NCI-H524 treated with DMSO at 0.1 percent for 48 hours (cell line): Measurements from ENCODE around the gene LRBA.
"Not testable (repeated sequence)": the region's sequence is repeated elsewhere in the genome, so short reads cannot be mapped to it uniquely, and the experiment has no call there.

Experiments used
- DNase-seq: peaks from one replicate; lab custom pipeline; 2025; lab: John Stamatoyannopoulos, UW

The LRBA gene

DNA sequence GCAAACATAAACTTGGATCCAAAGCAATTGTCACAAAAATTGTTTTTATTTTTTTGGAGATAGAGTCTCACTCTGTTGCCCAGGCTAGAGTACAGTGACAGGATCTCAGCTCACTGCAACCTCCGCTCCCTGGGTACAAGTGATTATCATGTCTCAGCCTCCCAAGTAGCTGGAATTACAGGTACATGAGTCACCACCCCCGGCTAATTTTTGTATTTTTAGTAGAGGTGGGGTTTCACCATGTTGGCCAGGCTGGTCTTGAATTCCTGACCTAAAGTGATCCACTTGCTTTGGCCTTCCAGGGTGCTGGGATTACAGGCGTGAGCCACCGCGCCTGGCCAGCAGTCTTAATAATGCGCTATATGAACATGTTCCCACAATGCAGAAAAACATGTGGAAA lies 272.2 kb downstream of the LRBA start:
- DNase-seq, result not testable (repeated sequence)

GRCh38 chr4:150739591-150739990 lies 275.5 kb downstream of the LRBA start:
- no peak for DNase-seq

- no peak for DNase-seq
Observed at GRCh38 chr4:150725957-150726523, 289.0 kb downstream of the LRBA start.

- DNase-seq, result no peak
Observed at GRCh38 chr4:150723727-150724411, 291.2 kb downstream of the LRBA start.

- DNase-seq, result no peak
Observed at GRCh38 chr4:150722908-150723362, 292.1 kb downstream of the LRBA start.

- DNase-seq, result no peak
Observed at GRCh38 chr4:150720973-150721518, 294.0 kb downstream of the LRBA start.

- no peak for DNase-seq
Observed at GRCh38 chr4:150717952-150718351, 297.1 kb downstream of the LRBA start.

- no peak for DNase-seq
Observed at GRCh38 chr4:150714462-150715438, 300.3 kb downstream of the LRBA start.

GRCh38 chr4:150713251-150713650 lies 301.8 kb downstream of the LRBA start:
- no peak for DNase-seq

DNA sequence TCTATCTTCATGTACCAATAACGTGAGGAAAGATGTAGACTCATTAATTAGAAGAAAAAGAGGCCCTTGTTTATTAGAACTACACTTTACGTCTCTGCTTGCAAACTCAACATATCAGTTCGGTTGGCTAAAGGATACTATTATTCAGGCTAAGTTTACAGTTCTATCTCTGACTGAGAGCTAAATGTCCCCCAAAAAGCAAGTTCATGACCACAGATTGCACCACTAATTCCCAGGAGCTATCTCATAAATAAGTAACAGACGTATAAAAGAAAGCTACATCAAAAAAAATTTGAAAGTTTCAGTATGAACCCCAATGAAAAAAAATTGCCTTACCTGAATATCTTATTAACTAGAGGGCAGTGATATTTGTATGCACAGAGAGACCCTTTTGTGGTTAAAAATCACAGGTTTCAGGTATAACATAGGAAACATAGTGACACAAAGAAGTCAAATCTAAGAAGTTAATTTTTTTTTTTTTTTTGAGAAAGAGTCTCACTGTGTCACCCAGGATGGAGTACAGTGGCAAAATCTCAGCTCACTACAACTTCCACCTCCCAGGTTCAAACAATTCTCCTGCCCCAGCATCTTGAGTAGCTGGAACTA lies 304.2 kb downstream of the LRBA start:
- DNase-seq, result no peak

DNA sequence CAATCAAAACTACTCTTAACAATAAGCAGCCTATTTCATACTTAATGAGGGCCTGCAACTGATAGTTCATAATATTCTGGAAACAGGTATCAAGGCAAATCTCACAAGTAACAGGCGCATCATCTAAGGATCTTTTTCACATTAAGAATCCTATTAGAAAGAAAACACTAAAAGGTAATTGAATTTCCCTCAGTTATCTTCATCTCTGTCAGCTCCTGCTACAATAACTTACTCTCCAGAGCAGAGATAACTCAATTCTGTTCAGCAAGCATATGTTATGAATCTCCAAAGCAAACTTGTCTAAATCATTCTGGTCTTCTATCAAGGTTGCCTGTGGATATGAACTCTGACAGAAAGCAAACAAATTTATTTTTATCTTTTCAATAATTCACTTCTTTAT lies 307.1 kb downstream of the LRBA start:
- no peak for DNase-seq

DNA sequence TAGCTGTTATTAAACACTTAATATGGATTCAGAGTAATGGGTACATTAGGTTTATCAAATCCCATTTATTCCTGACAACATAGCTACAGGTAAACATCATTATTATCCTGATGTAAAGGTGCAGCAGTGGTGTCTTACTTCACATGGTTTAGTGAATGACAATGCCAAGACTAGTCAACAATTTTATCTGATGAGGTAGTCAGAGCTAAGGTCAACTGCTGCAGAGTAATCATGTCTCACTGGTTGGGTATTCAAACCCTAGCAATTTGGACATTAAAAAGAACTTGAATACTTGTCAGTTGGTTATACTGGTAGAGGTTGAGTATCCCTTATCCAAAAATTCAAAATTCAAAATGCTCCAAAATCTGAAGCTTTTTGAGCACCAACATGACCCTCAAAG lies 315.5 kb downstream of the LRBA start:
- no peak for DNase-seq

DNA sequence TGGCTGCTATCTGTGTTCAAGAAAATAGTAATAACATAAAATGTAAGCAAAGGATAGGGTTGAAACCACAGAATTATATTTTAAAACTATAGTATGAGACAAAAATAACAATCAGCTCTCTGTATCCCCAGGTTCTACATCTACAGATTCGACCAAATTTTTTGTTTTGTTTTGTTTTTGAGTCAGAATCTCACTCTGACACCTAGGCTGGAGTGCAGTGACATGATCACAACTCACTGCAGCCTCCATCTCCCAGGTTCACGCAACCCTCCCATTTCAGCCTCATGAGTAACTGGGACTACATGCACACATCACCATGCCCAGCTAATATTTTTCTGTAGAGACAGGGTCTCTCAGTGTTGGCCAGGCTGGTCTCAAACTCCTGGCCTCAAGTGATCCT lies 319.9 kb downstream of the LRBA start:
- DNase-seq, result no peak

DNA sequence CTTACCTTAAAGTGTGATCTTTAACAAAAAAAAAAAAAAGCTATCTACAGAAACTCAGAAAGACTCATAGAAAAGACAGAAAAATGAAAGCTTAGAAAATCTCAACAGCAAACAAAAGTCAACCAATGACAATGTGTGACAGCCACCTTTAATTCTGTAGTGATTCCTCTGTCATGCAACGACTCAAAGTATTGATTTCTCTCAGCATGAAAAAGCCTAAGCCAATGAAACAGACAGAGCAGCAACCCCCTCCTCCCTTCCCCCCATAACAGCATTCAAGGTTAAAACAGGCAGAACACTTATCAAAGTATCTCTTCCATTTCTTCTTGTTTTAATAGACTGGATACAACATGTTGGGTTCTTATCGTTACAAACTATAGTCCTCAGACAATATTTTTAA lies 320.6 kb downstream of the LRBA start:
- DNase-seq, result no peak

GRCh38 chr4:150683775-150684350 lies 331.2 kb downstream of the LRBA start:
- no peak for DNase-seq

DNA sequence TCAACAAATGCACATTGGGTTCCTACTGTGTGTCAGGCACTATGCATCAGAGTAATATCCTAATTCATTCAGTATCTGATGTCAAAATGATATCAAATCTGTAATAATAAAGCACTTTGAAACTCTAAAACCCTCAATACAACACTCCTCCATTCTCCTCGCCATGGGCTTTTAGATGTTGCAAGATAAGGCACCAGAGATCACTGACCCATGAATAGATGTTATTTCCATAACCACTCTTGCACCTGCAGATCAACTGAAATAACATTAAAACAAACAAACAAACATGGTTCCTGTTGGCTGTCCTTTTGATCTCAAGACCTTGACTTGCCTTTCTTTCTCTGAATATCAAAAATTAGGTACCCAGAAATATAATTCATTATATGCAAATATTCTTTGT lies 333.0 kb downstream of the LRBA start:
- no peak for DNase-seq

DNA sequence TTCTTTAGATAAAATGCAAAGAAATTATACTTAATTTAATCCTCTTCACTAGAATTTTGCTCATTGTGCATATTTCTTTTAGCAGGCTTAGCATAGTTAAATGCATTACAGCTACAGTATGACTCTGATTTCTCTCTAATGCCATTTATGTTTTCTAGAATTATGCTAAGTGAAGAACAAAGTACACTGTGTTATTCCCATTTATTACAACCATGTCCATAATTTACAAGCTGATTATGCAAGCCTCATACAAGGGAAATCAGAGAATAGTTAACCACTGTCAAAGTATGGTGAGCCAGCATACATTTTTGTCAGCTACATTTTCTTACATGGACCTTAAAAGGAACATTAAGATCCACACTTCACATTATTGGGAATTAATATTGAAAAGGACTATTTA lies 334.0 kb downstream of the LRBA start:
- DNase-seq, result no peak

GRCh38 chr4:150680651-150681050 lies 334.4 kb downstream of the LRBA start:
- DNase-seq, result no peak

GRCh38 chr4:150679765-150680343 lies 335.2 kb downstream of the LRBA start:
- DNase-seq, result no peak

DNA sequence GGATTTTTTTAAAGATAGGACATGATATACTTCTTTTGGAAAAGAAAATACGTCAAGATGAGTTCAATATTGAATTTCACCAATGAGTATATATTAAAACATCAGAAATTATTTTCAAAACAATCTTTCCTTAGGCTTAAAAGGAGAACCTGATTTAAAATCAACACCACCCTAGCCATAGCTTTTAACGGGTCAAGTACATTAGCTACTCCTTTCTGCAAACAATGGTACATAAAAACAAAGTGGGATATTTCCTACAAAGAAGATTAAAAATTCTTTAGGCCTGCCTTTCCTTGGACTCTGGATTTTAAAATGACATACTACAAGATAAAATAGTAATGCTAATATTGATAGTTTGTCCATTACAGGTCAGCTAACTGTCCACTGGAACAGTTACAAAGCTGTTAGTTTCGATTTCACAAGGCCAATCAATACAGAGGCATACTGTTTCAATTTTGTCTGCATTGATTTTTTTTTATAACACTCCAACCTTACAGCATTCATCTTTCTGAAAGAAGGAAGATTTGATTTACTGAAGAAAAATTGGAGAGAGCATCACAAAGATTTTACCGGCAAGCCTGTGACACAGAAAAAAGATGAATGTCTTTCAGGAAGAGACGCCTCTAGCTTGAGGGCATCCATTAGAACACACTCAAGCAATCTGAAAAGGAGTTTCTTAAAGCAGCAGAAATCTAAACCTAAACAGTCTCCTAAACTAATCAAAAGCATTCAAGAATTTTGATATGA lies 335.9 kb downstream of the LRBA start:
- DNase-seq, result no peak

DNA sequence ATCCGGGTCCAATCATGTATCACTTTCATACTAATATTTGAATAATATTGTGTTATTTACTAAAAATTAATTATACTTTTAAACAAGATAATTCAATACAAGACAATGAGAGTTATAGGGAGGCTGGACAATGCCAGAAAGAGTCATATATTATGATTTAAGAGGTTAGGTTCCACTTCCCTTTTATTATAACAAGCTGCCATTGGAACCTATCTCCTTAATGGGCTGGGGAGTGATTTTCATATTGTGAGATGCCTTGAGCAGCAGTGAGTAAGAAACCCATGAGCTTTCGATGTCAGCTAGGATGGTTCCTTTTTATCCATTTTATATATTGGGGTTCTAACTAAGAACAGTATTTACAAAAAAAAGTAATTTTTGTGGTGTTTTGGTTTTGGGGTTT lies 341.3 kb downstream of the LRBA start:
- DNase-seq, result no peak
